Common myeloid progenitor, CD34-positive (primary cell): Measurements from ENCODE around the gene PAQR8.
"Not testable (repeated sequence)": the region's sequence is repeated elsewhere in the genome, so short reads cannot be mapped to it uniquely, and the experiment has no call there.

Experiments used
- CTCF ChIA-PET: fragments of 350-600 bp; sonication (Branson Sonifier 250); formaldehyde crosslinking; loops from one replicate; lab custom pipeline; 2021; ENCODE audit warnings: antibody characterized with exemption; lab: Charles Lee
- POLR2A ChIA-PET: fragments of 350-600 bp; sonication (Branson Sonifier 250); formaldehyde crosslinking; loops from one replicate; lab custom pipeline; 2021; ENCODE audit warnings: antibody characterized with exemption; lab: Charles Lee
- DNase-seq, 3 donors: peaks; one replicate each; pipeline versions ENCODE4 v3.0.0 to v3.0.0-alpha.2; 2013
- H3K27ac ChIP-seq, 2 experiments: 1 replicate in 1 of 2; 2 replicates in 1 of 2; pipeline ENCODE4 v1.7.0; 2013; ENCODE audit warnings: inconsistent platforms in 2 of 2, low read length in 2 of 2, mild to moderate bottlenecking in 2 of 2, low read depth in 1 of 2, moderate library complexity in 1 of 2; ENCODE audit not compliant: severe bottlenecking in 2 of 2, insufficient read depth in 1 of 2, poor library complexity in 1 of 2
- H3K27me3 ChIP-seq, 5 experiments: replicated peaks in 2 of 5; 1 replicate in 3 of 5; 2 replicates in 2 of 5; pipeline versions ENCODE4 v1.6.1 to v1.7.0; 2013; ENCODE audit warnings: low read length in 4 of 5, mild to moderate bottlenecking in 2 of 5, moderate library complexity in 2 of 5, inconsistent platforms in 1 of 5; ENCODE audit not compliant: insufficient read depth in 5 of 5, control insufficient read depth in 4 of 5
- H3K36me3 ChIP-seq, 4 experiments: 1 replicate in 2 of 4; 2 replicates in 2 of 4; pipeline versions ENCODE4 v1.6.1 to v1.7.0; 2013; ENCODE audit warnings: low read length in 3 of 4, control low read depth in 1 of 4, mild to moderate bottlenecking in 1 of 4; ENCODE audit not compliant: control insufficient read depth in 4 of 4, insufficient read depth in 4 of 4
- H3K4me1 ChIP-seq, 4 experiments: 1 replicate in 3 of 4; 2 replicates in 1 of 4; pipeline versions ENCODE4 v1.6.1 to v1.7.1; 2013; ENCODE audit warnings: low read length in 3 of 4, mild to moderate bottlenecking in 3 of 4, control low read depth in 1 of 4, inconsistent platforms in 1 of 4, moderate library complexity in 1 of 4; ENCODE audit not compliant: control insufficient read depth in 4 of 4, insufficient read depth in 4 of 4; ENCODE audit errors: control extremely low read depth in 1 of 4
- H3K4me3 ChIP-seq, 7 experiments: 1 replicate in 4 of 7; 2 replicates in 3 of 7; pipeline versions ENCODE4 v1.5.1 to v1.7.0; 2013; ENCODE audit warnings: mild to moderate bottlenecking in 7 of 7, low read length in 6 of 7, moderate library complexity in 6 of 7, inconsistent platforms in 2 of 7, low read depth in 2 of 7, control low read depth in 1 of 7; ENCODE audit not compliant: insufficient read depth in 4 of 7, control insufficient read depth in 1 of 7; ENCODE audit errors: extremely low read depth in 1 of 7
- H3K9me3 ChIP-seq, 5 experiments: 1 replicate in 4 of 5; 2 replicates in 1 of 5; pipeline versions ENCODE4 v1.6.1 to v1.7.1; 2013; ENCODE audit warnings: low read length in 4 of 5, mild to moderate bottlenecking in 2 of 5, inconsistent platforms in 1 of 5, low read depth in 1 of 5, moderate library complexity in 1 of 5; ENCODE audit not compliant: control insufficient read depth in 4 of 5, insufficient read depth in 2 of 5; ENCODE audit errors: control extremely low read depth in 1 of 5
- WGBS: methylation state at CpG from one replicate; pipeline ENCODE4 v1.1.5; 2013; ENCODE audit not compliant: insufficient coverage; 5-methylcytosine and 5-hydroxymethylcytosine counted together

Gene PAQR8

DNA sequence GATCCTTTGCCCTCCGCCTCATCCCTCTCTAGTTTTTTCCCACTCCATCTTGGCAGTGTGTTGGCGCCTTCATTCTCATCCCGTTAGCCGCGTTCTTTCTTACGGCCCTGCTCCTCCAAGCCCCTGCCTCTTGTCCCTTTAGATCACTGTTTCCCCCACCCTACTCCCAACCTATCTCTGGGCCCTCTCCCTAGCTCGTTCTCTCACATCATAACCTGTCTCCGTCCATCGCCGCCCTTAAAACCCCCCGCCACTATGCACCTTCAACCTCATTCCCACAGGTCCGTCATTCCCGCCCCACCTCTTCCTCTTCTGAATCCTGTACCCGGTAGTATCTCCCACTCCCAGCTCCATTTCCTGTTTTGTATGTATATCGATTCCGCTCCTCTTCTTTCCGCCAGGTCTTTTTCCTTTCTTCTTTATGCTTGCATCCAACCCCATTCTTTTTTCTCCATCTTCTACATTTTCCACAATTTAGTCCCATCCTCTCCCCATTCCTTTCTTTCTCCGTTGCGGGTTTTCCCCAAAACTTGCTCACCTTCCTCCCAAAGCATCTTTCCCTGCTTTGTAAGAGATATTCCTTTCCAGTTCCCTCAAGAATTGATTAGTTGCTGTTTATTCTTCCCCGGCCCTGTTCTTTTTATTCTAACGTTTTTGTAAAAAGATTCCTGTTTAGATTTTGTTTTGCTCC, 58.9 kb downstream of the PAQR8 start:
- peaks cover 0 to 6% (median 0%) of the 10 kb centered on the region in 4 experiments for H3K36me3 ChIP-seq
- no peaks in the 10 kb centered on the region for H3K27me3 ChIP-seq
- H3K4me3 ChIP-seq = peak overlapping the region; percentile 76 to 99 (median 87)
- peaks cover 9 to 47% (median 24%) of the 10 kb centered on the region in 4 experiments for H3K4me1 ChIP-seq
- no peaks in the 10 kb centered on the region for H3K9me3 ChIP-seq
- no peak for DNase-seq
- ChIA-PET CTCF (interaction anchor here (1.0 to 8.1 kb wide), 4 partner anchors 18 to 154 kb away, joined by 3 to 64 read pairs (median 4); no protein-coding TSS in a partner anchor), POLR2A (interaction anchor here (0.7 kb wide), 1 partner anchor 18 kb away, joined by 3 read pairs; no protein-coding TSS in a partner anchor)
- peak overlapping the region; percentile 69 to 91 for H3K27ac ChIP-seq
- WGBS = 8% methylated on average over 19 of the region's 21 CpGs

DNA sequence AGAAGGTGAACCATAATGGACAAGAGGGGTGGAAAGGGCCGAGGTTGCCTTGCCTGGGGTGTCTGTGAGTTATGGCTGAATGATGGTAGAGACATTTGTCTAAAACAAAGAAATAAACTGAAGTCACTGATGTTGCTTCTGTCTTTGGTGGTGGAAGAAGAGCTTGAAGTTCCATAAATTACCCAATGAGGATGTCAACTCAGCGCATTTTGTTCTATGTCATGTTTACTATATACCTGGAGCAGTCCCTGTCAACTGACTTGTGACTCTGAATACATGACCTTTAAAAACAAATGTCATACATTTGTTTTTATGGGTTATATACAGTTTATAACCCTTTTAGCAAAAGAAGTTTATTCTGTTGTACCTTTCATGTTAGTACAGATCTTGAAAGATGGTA, 60.2 kb downstream of the PAQR8 start:
- ChIA-PET POLR2A (no interaction called here), CTCF (no interaction called here)
- Histone ChIP-seq H3K27ac (no peak overlapping the region), H3K36me3 (peaks cover 0 to 6% (median 0%) of the 10 kb centered on the region in 4 experiments), H3K4me3 (no peak overlapping the region), H3K4me1 (peaks cover 2 to 35% (median 17%) of the 10 kb centered on the region in 4 experiments), H3K9me3 (no peaks in the 10 kb centered on the region), H3K27me3 (no peaks in the 10 kb centered on the region)
- DNase-seq = no peak
- WGBS = 100% methylated on average over 1 of the region's 2 CpGs

DNA sequence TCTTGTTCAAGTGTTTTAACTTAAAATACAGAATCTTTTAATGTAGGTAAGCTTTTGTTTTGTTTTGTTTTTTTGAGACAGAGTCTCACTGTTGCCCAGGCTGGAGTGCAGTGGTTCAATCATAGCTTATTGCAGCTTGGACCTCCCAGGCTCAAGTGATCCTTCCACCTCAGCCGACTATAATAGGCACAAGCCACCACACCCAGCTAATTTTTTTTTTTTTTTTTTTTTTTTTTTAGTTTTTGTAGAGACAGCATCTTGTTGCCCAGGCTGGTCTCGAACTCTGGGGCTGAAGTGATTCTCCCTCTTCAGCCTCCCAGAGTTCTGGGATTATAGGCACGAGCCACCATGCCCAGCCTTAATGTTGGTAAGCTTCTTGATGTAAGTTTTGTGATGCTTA, 61.5 kb downstream of the PAQR8 start:
- Histone ChIP-seq H3K4me1 (peaks cover 2 to 24% (median 17%) of the 10 kb centered on the region in 4 experiments), H3K9me3 (no peaks in the 10 kb centered on the region), H3K27ac (no peak overlapping the region), H3K36me3 (peaks cover 0 to 6% (median 0%) of the 10 kb centered on the region in 4 experiments), H3K4me3 (no peak overlapping the region), H3K27me3 (no peaks in the 10 kb centered on the region)
- CTCF ChIA-PET = interaction anchor here (0.7 to 1.2 kb wide), 3 partner anchors 10 to 169 kb away, joined by 3 to 5 read pairs (median 3); no protein-coding TSS in a partner anchor
- WGBS = no CpG with 5 or more reads among the region's 3 CpGs
- POLR2A ChIA-PET = no interaction called here
- DNase-seq = no peak

DNA sequence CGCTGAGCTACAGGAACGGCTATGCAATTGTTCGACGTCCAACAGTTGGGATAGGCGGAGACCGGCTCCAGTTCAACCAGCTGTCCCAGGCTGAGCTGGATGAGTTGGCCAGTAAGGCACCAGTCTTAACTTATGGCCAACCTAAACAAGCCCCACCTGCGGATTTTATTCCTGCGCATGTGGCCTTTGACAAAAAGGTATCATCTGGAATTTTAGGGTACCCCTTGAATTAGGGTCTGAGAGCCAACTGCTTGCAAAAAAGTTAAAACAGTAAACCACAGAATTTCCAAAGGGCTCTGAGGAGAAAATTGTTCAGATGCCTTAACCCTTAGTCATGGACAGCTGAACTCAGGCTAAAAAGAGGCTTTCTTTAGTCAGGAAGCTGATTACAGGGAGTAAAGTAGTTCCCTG, 62.0 kb downstream of the PAQR8 start:
- no peak overlapping the region for H3K4me3 ChIP-seq
- H3K36me3 ChIP-seq = peaks cover 0 to 6% (median 0%) of the 10 kb centered on the region in 4 experiments
- CTCF ChIA-PET = interaction anchor here (1.2 kb wide), 2 partner anchors 125 to 168 kb away, joined by 3 to 5 read pairs; no protein-coding TSS in a partner anchor
- POLR2A ChIA-PET = no interaction called here
- DNase-seq = no peak
- H3K27ac ChIP-seq = no peak overlapping the region
- no peaks in the 10 kb centered on the region for H3K9me3 ChIP-seq
- 97% methylated on average over 8 of the region's 8 CpGs for WGBS
- H3K4me1 ChIP-seq = peaks cover 2 to 19% (median 14%) of the 10 kb centered on the region in 4 experiments
- no peaks in the 10 kb centered on the region for H3K27me3 ChIP-seq

DNA sequence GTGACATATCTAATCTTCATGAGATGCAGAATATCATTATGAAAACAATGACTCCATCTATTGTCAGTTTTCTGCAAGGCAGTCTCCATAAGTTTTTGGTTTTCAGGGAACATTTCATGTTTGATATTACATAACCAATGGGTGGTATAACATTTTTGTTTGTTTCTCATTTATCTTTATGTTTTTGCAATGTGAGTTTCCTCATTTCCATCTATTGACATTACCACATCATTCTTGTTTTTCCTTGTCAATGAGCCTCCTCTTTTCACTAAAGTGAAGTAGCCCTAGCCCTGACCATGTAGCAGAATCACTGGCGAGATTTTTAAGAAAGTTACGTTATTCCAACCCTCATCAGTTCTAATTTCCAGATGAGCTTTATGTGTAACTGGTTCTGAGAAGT, 62.6 kb downstream of the PAQR8 start:
- no peak for DNase-seq
- CTCF ChIA-PET = interaction anchor here (1.2 kb wide), 1 partner anchor 124 kb away, joined by 3 read pairs; no protein-coding TSS in a partner anchor
- H3K4me1 ChIP-seq = peaks cover 2 to 14% (median 11%) of the 10 kb centered on the region in 4 experiments
- H3K27me3 ChIP-seq = no peaks in the 10 kb centered on the region
- no peaks in the 10 kb centered on the region for H3K9me3 ChIP-seq
- no peak overlapping the region for H3K4me3 ChIP-seq
- POLR2A ChIA-PET = no interaction called here
- WGBS = 90% methylated on average over 2 of the region's 2 CpGs
- H3K36me3 ChIP-seq = peaks cover 0 to 6% (median 0%) of the 10 kb centered on the region in 4 experiments
- H3K27ac ChIP-seq = no peak overlapping the region

DNA sequence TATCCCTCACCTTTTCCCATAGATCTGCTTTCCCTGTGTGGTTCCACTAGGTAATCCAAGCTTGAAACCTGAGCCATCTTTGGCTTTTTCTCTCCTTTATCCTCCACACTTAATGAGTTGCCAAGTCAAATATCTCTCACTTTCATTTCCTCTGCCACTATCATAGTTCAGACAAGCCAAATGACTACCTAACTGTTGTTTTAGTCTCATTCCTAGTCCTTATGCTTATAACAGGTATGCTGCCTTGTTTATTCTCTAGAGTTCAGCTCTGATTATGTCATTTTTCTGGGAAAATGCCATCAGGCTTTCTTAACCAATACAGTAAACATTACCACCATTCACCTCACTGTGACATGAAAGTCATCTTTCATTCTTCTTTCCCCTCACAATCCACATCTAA, 64.7 kb downstream of the PAQR8 start:
- Histone ChIP-seq H3K9me3 (no peaks in the 10 kb centered on the region), H3K4me3 (no peak overlapping the region), H3K27me3 (no peaks in the 10 kb centered on the region), H3K27ac (no peak overlapping the region), H3K36me3 (peaks cover 0 to 6% (median 0%) of the 10 kb centered on the region in 4 experiments), H3K4me1 (no peaks in the 10 kb centered on the region)
- no peak for DNase-seq
- ChIA-PET POLR2A (no interaction called here), CTCF (interaction anchor here (1.2 kb wide), 1 partner anchor 89 kb away, joined by 3 read pairs; no protein-coding TSS in a partner anchor)

DNA sequence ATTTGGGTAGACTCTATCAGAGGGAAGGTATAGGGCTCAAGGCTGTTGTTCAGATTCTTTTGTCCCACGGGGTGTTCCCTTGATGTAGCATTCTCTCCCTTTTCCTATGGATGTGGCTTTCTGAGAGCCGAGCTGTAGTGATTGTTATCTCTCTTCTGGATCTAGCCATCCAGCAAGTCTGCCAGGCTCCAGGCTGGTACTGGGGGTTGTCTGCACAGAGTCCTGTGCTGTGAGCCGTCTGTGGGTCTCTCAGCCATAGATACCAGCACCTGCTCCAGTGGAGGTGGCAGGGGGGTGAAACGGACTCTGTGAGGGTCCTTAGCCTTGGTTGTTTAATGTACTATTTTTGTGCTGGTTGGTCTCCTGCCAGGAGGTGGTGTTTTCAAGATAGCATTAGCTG, 71.3 kb downstream of the PAQR8 start:
- H3K27me3 ChIP-seq, H3K9me3 ChIP-seq, H3K4me3 ChIP-seq, H3K36me3 ChIP-seq, DNase-seq, POLR2A ChIA-PET, H3K27ac ChIP-seq: not testable (repeated sequence)
- WGBS = 100% methylated on average over 1 of the region's 4 CpGs
- CTCF ChIA-PET = interaction anchor here (1.2 kb wide), 1 partner anchor 10 kb away, joined by 3 read pairs; no protein-coding TSS in a partner anchor
- peaks cover 0 to 10% (median 5%) of the 10 kb centered on the region in 4 experiments for H3K4me1 ChIP-seq
